Stomach (tissue), 4 donors: ENCODE results near the gene TXNDC11.

Experiments
- POLR2A ChIP-seq, 4 donors: fragments of 450-650 bp; IDR thresholded peaks; one replicate each; pipeline ENCODE4 v1.6.1; 2016; ENCODE audit warnings: antibody characterized with exemption in 4 of 4, control low read depth in 2 of 4, mild to moderate bottlenecking in 1 of 4, moderate library complexity in 1 of 4
- POLR2AphosphoS5 ChIP-seq, 3 donors: sonication (generic); formaldehyde crosslinking; IDR thresholded peaks; one replicate each; pipeline ENCODE4 v1.6.1; 2016; ENCODE audit warnings: antibody characterized with exemption in 3 of 3
- TF ChIP-seq, protein P1 (sequence below), 7 experiments: fragments of 450-650 bp in 4 of 7; fragments of 200-600 bp in 3 of 7; sonication (generic) in 3 of 7; IDR thresholded peaks; one replicate each; pipeline ENCODE4 v1.5.1; 2016 to 2019; ENCODE audit warnings: antibody characterized with exemption in 7 of 7, control low read depth in 2 of 7, mild to moderate bottlenecking in 1 of 7

DNA sequence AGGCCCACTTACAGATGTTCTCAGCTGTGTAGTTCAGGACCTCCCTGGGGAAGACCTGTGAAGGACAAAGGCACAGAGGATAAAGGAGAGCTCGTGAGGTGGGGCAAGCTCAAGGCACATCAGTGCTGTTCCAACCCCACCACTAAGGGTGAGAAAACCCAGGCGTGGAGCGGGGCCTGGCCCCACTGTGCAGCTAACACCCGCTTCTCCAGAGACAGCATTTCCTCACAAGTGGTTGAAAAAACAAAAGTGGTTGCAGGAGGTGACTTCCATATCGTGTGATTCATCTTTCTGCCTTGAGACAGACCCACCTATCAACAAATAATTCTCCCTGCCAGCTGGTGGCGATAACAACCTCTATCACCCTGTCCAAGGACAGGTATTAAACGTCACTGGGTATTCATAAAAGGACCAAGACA, 44.4 kb downstream of the TXNDC11 start:
- TF ChIP-seq, protein P1, sequence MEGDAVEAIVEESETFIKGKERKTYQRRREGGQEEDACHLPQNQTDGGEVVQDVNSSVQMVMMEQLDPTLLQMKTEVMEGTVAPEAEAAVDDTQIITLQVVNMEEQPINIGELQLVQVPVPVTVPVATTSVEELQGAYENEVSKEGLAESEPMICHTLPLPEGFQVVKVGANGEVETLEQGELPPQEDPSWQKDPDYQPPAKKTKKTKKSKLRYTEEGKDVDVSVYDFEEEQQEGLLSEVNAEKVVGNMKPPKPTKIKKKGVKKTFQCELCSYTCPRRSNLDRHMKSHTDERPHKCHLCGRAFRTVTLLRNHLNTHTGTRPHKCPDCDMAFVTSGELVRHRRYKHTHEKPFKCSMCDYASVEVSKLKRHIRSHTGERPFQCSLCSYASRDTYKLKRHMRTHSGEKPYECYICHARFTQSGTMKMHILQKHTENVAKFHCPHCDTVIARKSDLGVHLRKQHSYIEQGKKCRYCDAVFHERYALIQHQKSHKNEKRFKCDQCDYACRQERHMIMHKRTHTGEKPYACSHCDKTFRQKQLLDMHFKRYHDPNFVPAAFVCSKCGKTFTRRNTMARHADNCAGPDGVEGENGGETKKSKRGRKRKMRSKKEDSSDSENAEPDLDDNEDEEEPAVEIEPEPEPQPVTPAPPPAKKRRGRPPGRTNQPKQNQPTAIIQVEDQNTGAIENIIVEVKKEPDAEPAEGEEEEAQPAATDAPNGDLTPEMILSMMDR (IDR thresholded peaks at IDR 0.05) = no peak
- TF ChIP-seq POLR2A (IDR thresholded peaks at IDR 0.05) (no peak), POLR2AphosphoS5 (IDR thresholded peaks at IDR 0.05) (peak in 1 of 3 donors; percentile 24)
